Vein endothelial cell (primary cell): Measurements from ENCODE around the gene MOG. TPM values are rescaled to one million over a fixed set of nuclear protein-coding genes. Genes with fewer than 3 reads are reported as not detected.

ENCODE experiments used
- small RNA-seq: library from RNA; depleted of rRNA; stranded (forward); fragments of <200 nt; gene quantifications from one replicate; pipeline ENCODE3, GENCODE V24; 2012
- total RNA-seq: library from RNA; depleted of rRNA; stranded (reverse); fragments of >200 nt; gene quantifications from 2 replicates; pipeline ENCODE4 v1.2.3, GENCODE V29; 2012

MOG gene
- total RNA-seq, result not detected in 2 replicates

GRCh38 chr6:29656798-29657197 lies at the start of gene MOG:
TSS of gene MOG (plus strand) at chr6:29657092. CDS start at chr6:29657210, 118 bp downstream.

GRCh38 chr6:29632789-29633533 lies 23.9 kb upstream of the MOG start, which contains the start of gene GABBR1:
TSS of gene GABBR1 (minus strand) at chr6:29633183. CDS start at chr6:29632385, 798 bp downstream.

GRCh38 chr6:29680904-29681303 lies 24.0 kb downstream of the MOG start, which contains the start of gene ZFP57:
TSS of gene ZFP57 (minus strand) at chr6:29681152. CDS start at chr6:29677003, 4,149 bp downstream.

Small RNAs within 50 kb of the gene (small RNA-seq; reads per million reads assigned to genes)
- gene SUMO2P1, result not detected

Other genes with a start within 250 kb of the MOG start
- gene OR12D1, start 242.2 kb upstream of the MOG start, total RNA-seq, result not detected in 2 replicates
- not detected in 2 replicates for gene OR10C1, start 217.8 kb upstream of the MOG start, total RNA-seq
- gene OR11A1, start 200.0 kb upstream of the MOG start, total RNA-seq, result not detected in 2 replicates
- gene OR2H1, start 199.9 kb upstream of the MOG start, total RNA-seq, result not detected in 2 replicates
- not detected in 2 replicates for gene MAS1L, start 169.1 kb upstream of the MOG start, total RNA-seq
- gene UBD, start 97.4 kb upstream of the MOG start, total RNA-seq, result 3.9 and 7.5 TPM in 2 replicates
- not detected in 2 replicates for gene OR2H2, start 72.0 kb upstream of the MOG start, total RNA-seq
- gene GABBR1, start 23.9 kb upstream of the MOG start, total RNA-seq, result 4.6 and 6.6 TPM in 2 replicates
- gene ZFP57, start 24.1 kb downstream of the MOG start, total RNA-seq, result 0.10 TPM in 1 of 2 replicates, not detected in the other
- 0.98 and 5.7 TPM in 2 replicates for gene HLA-F, start 66.3 kb downstream of the MOG start, total RNA-seq
- not detected in 2 replicates for gene HLA-G, start 170.7 kb downstream of the MOG start, total RNA-seq